NCI-H774 (cell line): ENCODE measurements around the gene NDC80.

ENCODE experiments used
- DNase-seq: peaks from one replicate; lab custom pipeline; 2025; lab: John Stamatoyannopoulos, UW

NDC80 gene

DNA sequence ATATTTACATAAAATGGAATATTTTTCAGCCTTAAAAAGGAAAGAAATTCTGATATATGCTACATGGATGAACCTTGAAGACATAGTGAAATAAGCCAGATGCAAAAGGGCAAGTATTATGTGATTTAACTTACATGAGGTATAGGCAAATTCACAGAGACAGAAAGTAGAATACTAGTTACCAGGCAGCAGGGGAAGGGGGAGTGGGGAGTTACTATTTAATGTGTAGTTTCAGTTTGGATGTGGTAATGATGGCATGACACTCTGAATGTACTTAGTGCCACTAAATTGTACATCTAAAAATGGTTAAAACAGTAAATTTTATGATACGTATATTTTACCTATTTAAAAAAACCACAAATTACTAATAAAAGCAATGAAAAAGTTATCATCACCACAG lies 12.1 kb upstream of the NDC80 start:
- DNase-seq = no peak

DNA sequence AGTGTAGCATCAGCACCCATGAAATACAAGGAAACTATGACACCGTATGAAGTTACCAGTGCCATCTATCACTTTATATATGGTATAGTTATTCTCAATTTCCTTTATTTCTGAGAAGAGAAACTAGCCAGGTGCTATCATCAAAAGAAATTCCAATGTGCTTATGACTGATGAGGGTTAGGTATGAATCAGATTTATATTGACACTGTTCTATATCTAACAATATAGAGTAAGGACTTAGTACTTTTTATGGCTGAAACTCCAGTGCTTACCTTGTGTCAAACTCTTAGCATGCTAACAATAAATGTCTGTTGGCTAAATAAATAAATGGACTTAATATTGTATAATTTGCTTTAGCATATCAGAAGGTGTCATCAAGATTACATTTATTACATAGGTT lies 7.0 kb upstream of the NDC80 start:
- DNase-seq = no peak

DNA sequence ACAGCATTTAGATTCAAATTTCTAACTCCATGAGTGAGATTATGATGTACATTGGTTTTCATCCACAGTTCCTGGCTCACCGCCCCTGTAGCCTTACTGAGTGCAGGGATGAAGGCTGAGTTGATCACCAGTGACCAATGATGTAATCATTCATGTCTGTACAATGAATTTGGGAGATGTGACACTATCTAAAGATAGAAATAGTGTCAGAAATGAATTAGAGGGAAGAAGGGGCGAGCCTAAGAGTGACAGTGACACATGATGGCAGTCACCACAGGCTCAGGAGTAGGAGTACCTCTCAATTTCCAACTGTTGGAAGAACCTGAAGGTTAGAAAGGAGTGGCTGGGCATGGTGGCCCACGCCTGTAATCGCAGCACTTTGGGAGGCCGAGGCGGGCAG lies 3.2 kb upstream of the NDC80 start:
- no peak for DNase-seq

DNA sequence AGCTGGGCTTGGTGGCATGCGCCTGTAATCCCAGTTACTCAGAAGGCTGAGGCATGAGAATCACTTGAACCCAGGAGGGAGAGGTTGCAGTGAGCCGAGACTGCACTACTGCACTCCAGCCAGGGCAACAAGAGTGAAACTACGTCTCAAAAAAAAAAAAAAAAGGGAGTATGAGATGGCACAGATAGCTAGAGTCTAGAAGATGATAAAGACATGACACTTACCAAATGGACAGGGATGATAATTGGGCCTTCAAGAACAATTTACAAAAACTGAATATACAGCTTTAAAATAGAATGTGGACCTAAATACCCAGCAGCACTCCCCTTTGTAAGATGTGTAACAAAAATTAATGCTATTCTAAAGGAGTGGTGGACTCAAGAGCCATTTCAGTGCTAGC lies 2.8 kb upstream of the NDC80 start:
- no peak for DNase-seq

DNA sequence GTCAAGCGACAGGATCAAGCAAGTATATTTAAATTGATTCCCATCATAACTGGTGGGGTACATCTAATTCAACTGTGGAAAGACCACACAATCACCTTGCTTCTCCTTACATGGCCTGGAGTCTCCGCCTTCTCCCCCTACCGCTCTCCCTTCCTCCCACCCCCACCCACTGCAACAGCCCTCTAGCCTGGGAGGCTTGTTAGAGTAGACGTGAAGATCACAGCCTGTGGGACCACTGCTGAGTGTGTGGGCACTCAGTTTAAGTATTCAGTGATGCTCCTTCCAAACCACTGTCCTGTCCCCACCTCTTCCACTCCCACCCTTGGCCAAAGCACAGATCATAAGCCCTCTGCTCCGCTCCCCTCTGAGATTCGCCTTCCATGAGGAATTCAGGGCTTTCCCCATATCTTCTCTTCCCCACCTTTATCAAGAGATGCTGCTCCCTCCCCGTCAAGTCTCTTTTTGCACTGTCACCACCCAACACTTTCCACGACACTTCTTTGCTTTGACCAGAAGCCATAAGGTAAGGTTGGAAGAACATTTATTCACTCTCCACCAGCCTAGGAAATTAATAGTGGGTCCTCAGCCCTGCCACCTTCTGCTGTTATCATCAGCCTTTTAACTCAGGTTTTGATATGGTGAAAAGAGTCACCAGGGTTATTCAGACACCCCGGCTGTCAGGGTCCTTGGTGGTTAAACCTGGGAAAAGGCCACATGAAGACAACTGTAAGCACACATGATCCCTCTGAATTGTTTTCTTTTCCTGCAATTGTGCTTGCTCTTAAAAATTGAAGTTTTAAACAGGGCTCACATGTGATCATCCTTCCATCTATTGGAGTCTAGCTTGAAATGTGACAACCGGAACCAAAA lies 1.8 kb upstream of the NDC80 start:
- no peak for DNase-seq

DNA sequence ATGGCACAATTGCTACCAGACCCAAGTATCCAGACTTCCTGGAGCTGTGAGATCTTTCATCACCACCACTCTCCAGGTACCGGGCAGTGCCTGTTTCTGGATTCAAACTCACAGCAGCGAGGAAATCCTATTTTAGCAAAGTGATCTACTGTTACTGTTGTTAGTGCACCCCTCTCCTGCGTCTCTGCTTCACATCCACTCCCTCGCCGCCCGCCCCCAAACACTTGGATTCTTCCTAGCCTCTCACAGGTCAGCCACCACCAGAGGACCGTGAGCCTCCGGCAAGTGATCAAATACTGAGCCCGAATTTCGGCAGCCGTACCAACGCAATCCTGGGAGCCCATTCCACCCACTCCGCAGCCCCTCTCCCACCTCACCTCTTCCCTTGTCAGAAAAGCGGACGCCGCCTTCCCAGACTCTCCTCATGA lies 571 bp upstream of the NDC80 start:
- DNase-seq = peak; percentile 49

DNA sequence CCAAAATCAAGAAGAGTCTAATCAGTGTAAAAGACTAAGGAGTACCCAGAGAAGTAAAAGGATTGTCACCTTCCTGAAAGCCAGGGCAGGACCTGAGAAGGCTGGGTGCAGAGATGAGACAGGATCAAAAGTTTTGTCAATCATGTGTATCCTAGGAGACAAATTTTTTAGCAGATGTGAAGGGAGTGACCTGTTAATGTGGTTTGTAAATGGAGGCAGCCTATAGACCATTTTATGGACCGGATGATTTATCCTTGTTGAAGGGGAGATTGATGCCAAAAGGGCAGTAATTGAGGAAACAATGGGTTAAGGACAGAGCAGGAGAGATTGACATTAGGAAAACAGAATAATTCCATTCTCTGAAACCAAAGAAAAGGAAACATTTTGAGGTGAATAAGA lies 813 bp downstream of the NDC80 start:
- no peak for DNase-seq

DNA sequence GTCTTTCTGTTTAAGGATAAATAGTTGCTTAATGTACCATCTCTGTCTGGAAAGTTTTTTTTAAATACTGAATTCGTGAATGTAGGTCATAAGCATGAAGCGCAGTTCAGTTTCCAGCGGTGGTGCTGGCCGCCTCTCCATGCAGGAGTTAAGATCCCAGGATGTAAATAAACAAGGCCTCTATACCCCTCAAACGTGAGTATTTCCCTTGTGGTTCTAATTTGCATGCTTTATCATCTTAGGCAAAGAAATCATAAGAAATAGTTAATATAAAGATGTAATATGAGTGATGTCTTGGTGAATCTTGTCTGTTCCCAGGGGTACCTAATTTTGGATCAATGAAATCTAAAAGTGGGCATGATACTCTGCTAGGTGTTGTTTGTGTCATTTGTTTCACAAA lies 1.5 kb downstream of the NDC80 start:
- no peak for DNase-seq

DNA sequence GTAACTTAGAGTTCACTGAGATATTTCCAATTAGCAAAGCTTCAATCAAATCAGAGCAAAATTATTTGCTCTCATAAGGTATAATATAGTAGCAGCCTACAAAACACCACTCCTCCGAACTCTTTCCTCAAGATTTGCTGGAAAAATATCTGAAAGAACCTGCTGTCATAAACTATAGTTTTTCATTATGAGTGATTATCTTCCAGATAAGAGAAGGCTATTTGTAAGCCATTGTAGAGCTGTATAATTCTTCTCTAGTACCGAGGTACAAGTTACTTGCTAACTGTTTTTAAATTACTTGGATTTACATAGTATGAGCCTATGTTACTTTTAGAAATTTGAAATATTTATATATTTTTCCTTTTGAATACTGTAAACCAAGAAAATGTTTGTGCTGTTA lies 2.1 kb downstream of the NDC80 start:
- no peak for DNase-seq

DNA sequence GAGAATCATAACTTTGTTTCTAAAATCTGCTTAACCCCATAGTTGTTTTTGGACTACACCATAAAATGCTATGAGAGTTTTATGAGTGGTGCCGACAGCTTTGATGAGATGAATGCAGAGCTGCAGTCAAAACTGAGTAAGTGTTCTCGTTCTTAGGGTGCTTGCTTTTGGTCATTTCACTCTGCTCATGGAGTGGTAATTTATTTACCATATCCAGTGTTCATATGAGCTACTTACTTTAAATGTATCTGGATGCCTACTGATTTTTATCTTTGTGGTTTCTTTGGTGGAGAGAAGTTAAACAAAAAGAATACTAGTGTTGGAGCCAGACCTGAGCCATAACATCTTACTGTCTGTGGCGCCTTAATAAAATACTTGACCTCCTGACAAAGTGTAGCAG lies 16.4 kb downstream of the NDC80 start:
- DNase-seq = no peak

DNA sequence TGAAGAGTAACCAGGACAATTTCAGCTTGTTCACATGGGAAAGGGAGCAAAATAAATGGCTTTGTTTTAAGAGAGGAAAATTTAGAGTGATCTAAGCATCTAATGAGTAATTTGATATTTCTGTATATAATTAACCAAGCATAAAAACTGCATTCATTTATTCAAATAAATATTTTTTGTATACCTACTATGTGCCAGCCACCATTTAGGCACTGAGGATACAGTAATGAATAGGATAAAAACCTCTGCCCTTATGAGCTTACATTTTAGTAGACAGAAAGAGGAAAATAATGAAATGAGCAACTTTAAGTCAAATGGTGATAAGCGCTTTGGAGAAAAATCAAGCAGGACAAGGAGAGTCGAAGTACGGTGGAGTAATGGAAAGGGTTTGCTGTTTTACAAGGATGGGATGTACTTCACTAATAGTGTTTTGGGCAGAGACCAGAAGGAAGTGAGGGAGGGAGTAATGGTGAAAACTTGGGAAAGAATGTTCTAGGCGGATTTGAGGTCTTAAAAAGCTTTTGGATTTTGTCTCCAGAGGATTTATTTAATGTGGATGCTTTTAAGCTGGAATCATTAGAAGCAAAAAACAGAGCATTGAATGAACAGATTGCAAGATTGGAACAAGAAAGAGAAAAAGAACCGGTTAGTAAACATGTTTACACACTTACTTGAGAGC lies 17.4 kb downstream of the NDC80 start:
- DNase-seq = no peak

DNA sequence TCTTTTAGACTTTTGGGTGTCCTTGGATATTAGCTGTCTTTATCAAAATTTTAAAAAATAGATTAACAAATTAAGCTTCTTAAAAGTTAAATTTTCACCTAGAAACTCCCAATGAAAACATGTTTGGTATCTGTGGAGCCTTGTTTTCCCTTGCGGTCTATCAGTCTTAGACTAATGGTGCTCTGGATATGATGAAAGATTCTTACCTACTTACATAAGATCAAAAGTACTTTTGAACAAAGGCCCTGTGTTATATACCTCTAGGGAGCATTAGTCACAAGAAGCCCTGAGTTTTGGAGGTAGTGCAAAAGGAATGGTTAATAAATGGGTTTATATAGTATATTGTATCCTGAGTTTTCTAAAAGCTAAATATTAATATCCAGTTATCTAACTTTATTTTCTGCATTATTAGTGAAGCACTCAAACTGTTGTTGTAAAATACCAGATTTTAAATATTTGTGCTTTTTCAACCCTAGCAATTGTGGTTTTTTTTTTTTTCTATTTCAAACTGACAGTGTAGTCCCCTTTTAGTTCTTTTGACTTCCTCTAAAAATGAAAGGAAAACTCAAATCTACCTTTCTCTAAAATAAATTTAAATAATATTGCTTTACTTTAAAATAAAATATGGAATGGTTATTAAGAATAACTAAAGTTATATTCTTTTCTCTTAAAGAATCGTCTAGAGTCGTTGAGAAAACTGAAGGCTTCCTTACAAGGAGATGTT lies 18.1 kb downstream of the NDC80 start:
- DNase-seq = no peak

DNA sequence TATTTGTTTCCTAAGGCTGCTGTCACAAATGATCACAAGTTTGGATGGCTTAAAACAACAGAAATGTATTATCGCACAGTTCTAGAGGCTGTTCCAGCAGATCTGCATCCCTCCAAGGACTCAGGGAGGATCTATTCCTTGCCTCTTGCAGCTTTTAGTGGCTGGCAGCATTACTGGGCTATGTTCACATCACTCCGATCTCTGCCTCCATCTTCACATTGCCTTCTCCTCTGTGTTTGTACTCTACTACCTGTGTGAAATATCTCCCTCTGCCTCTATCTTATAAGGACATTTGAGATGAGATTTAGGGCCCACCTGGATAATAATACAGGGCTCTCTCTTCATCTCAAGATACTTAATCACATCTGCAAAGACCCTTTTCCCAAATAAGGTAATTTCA lies 18.9 kb downstream of the NDC80 start:
- DNase-seq = no peak

DNA sequence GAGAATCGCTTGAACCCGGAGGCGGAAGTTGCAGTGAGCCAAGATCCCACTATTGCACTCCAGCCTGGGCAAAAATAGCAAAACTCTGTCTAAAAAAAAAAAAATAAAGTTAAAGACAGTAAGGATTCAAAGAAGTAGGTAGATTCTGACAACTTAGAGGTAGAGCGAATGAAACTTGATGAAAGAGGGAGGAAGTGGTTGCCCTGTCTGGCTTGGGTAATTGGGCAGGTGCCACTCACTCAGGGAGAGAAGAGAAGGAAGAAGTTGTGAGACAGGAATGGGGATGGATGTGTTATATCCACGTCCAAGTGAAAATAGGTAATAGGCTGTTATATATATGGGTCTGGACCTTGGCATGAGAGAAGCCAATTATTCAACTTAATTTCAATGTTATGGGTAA lies 26.3 kb downstream of the NDC80 start:
- DNase-seq = no peak

DNA sequence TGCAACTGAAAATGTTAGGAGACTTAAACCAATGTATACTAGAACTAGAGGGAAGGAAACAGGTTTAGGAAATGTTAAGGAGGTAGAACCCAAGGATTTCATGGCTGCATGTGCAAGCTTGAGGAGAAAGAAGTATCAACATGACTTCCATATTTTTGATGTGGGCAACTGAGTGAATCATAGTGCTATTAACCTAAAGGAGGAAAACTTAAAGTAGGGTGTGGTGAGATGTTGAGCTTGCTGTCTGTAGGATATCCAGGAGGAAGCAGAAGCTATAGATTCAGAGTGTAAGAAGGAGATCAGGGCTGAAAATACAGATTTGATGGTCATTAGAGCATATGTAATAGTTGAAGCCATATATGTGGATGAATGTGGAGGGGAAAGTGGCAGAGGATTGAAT lies 31.5 kb downstream of the NDC80 start:
- DNase-seq = no peak

DNA sequence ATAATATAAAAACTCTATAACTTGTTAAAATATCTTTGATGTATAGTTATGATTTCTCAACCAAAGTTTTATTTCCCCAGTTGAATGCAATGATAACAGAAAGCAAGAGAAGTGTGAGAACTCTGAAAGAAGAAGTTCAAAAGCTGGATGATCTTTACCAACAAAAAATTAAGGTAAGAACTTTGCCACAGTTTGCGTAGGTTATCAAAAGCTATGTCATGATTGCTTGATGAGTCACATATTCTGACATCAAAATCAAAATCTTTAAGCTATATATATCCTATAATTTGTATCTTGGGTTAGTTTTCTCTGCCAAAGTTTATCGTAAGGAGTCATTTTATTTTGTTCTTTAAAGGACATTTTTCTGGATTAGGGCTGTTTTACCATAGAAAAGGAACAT lies 35.0 kb downstream of the NDC80 start:
- no peak for DNase-seq

DNA sequence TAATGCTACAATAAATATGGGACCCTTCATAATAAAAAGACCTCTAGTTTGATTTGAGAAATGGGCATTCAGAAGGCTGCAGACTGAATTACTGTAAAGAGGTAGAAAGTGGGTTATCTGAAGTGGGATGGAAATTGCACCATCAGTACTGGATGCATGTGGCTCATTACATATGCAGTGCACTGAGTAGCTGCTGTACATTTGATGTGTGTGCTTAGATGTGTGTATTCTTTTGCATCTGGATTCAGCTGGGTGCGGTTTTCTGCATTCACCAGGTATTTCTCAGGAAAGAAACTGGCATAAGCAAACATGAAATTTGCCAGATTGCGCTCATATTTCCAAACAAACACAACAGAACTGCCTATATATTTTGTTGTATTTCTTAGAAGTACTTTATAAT lies 38.2 kb downstream of the NDC80 start:
- DNase-seq = no peak

DNA sequence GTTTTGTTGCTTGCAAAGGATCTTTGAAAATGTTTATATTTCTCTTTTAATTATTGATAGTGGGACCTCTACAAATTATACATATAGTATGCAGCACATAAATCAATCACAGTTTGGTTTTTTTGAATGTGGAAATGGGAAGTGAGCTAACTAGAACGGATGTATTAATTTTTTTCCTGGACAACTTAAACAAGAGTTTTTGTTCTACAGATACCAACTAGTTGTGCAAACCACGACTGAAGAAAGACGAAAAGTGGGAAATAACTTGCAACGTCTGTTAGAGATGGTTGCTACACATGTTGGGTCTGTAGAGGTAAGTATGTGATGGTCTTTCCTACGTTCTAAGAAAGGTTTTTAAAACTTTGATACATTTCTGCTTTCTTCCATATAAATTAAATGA lies 39.2 kb downstream of the NDC80 start:
- DNase-seq = no peak

DNA sequence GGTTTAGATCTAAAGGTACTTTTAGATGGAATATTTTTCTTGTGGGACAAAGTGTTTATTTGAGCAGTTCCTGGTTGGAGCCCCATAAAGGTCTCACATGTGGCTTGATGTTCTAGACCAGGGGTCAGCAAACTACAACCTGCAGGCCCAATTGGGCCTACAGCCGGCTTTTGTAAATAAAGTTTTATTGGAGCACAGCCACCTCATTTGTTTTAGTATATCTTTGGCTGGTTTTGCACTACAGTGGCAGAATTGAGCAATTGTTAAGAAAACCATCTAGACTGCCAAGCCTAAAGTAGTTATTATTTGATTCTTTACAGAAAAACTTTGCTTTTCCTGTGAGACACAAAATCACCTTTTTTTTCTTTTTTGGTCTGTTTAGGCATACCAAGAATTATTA lies 41.6 kb downstream of the NDC80 start:
- DNase-seq = no peak

DNA sequence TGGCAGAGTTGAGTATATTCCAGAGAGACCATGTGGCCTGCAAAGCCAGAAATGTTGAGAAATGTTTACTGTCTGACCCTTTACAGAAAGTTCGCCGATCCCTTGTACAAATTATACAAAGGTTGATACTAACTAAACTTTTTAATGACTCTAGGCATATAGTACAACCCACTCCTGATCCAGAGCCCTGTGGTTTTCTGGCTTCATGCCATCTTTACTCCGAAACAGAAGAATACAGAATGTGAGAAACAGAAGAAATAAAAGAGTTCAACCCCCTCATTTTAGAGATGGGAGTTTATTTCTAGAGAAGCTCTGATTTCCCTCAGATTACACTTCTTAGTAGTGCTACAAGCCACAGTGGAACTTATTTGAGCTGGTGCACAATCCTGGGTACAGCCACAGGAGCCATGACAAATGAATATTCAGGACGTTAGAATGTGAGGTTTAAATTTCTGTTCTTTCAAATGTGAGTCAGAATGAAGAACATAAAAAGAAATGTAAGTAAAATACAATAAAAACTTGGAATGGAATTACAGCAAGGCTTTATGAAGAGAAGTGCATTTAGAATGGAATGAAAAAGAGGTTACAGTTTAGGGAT lies 46.1 kb downstream of the NDC80 start:
- no peak for DNase-seq

DNA sequence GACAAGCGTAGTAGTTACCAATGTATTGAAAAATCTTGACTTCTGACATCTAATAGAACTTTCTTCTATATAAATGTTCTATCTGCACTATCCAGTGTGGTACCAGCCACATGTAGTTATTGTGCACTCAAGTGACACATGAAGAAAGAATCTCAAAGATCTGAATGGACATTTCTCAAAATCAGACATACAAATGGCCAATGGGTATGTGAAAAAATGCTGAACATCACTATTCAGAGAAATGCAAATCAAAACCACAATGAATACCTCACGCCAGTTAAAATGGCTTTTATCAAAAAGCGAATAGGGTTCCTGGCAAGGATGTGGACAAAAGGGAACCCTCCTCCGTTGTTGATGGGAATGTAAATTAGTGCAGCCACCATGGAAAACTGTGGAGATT lies 46.7 kb downstream of the NDC80 start:
- no peak for DNase-seq

DNA sequence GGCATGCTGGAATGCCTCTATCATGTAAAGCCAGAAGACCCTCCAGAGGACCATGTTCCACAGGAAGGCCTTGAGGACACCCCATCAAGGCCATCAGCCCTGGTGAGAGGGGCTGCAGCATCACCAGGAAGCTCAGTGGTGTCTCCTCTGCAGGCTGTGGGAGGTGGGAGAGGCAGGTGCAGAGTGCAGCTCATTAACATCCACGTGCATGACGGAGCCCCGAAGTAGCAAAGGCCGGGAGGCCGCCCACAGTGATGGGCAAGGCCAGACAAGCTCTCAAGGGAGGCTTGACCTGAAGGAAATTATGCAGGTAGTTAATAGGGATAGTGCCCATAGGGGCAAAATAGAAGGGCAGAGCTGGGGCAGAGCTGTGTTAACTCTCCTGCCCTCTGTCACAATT lies 53.9 kb downstream of the NDC80 start:
- DNase-seq = no peak

DNA sequence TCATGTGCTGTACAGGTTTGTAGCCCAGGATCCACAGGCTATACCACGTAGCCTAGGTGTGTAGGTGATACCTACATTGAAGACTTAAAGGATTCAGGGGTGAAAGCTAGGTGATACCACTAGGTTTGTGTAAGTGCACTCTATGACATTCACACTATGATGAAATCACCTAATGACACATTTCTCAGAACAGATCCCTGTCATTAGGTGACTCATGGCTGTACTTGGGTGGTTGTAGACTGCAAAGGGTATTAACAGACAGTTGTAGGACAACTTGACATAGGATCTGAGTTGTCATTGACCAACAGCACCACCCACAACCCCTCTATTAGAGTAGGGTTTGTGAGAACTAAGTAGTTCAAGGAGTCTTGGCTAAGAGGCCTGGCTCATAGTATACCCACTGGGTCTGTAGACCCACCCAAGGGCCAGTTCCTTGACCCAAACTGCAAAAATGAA lies 56.5 kb downstream of the NDC80 start:
- no peak for DNase-seq
